ENCODE data around the gene CYP4V2.

- TF ChIP-seq POLR2A (IDR thresholded peaks at IDR 0.05) (no peak), CTCF (IDR thresholded peaks at IDR 0.05) (no peak), POLR2AphosphoS5 (IDR thresholded peaks at IDR 0.05) (no peak)
Observed at GRCh38 chr4:186158021-186158813, 33.1 kb upstream of the CYP4V2 start.
